AG04449 (cell line): ENCODE results near the gene MAT2B.
"Not testable (repeated sequence)": the region's sequence is repeated elsewhere in the genome, so short reads cannot be mapped to it uniquely, and the experiment has no call there.

ENCODE experiments used
- CTCF ChIA-PET: fragments of 350-600 bp; formaldehyde crosslinking; extraction: SDS; loops from one replicate; lab custom pipeline; 2021; ENCODE audit warnings: antibody characterized with exemption; lab: Yijun Ruan, JAX
- POLR2A ChIA-PET: fragments of 400-600, 350-600 bp; formaldehyde crosslinking; extraction: SDS; loops from one replicate; lab custom pipeline; 2020; ENCODE audit warnings: antibody characterized with exemption, inconsistent platforms; lab: Yijun Ruan, JAX
- DNase-seq: peaks from one replicate; pipeline ENCODE4 v3.0.0-alpha.2; 2010; ENCODE audit warnings: low read depth, low spot score
- H3K4me3 ChIP-seq: 2 replicates; pipeline ENCODE4 v1.5.1; 2011; ENCODE audit warnings: low read depth, mild to moderate bottlenecking, control low read depth, low read length
- CTCF ChIP-seq: IDR thresholded peaks from one replicate; pipeline ENCODE4 v1.5.1; 2011; ENCODE audit warnings: mild to moderate bottlenecking, moderate library complexity, low read length, control low read depth, inconsistent platforms; ENCODE audit not compliant: insufficient read depth; ENCODE audit errors: missing control alignments

Gene MAT2B

GRCh38 chr5:163535290-163535689, 29.9 kb downstream of the MAT2B start:
- CTCF ChIA-PET, result no interaction called here
- DNase-seq, result no peak
- TF ChIP-seq CTCF, result no peak

GRCh38 chr5:163536442-163536841, 31.0 kb downstream of the MAT2B start:
- H3K4me3 ChIP-seq, DNase-seq, POLR2A ChIA-PET: not testable (repeated sequence)
- CTCF ChIA-PET, result interaction anchor here (1.3 kb wide), 1 partner anchor 968 kb away, joined by 3 read pairs; no protein-coding TSS in a partner anchor

More at GRCh38 chr5:163535290-163535689, 29.9 kb downstream of the MAT2B start:
- no peak overlapping the region for H3K4me3 ChIP-seq
- POLR2A ChIA-PET, result no interaction called here

- no peak overlapping the region for H3K4me3 ChIP-seq
- POLR2A ChIA-PET, result no interaction called here
- no peak for DNase-seq
- no peak for TF ChIP-seq CTCF
- CTCF ChIA-PET, result no interaction called here
These were observed 35.3 kb downstream of the MAT2B start for GRCh38 chr5:163540696-163541095.

- no peak overlapping the region for H3K4me3 ChIP-seq
- ChIA-PET CTCF (interaction anchor here (0.7 to 1.6 kb wide), 2 partner anchors 9 to 154 kb away, joined by 3 to 4 read pairs; no protein-coding TSS in a partner anchor), POLR2A (no interaction called here)
- TF ChIP-seq CTCF, result no peak
- no peak for DNase-seq
These were observed 37.4 kb downstream of the MAT2B start for GRCh38 chr5:163542771-163543170.

GRCh38 chr5:163544041-163544440, 38.6 kb downstream of the MAT2B start:
- no peak for TF ChIP-seq CTCF
- CTCF ChIA-PET, result no interaction called here
- POLR2A ChIA-PET, result no interaction called here
- no peak for DNase-seq
- no peak overlapping the region for H3K4me3 ChIP-seq

GRCh38 chr5:163544836-163545235, 39.4 kb downstream of the MAT2B start:
- ChIA-PET CTCF (no interaction called here), POLR2A (no interaction called here)
- no peak for TF ChIP-seq CTCF
- no peak for DNase-seq
- H3K4me3 ChIP-seq, result no peak overlapping the region

- TF ChIP-seq CTCF, result no peak
- DNase-seq, result no peak
- H3K4me3 ChIP-seq, result no peak overlapping the region
- ChIA-PET CTCF (interaction anchor here (0.9 kb wide), 1 partner anchor 16 kb away, joined by 3 read pairs; no protein-coding TSS in a partner anchor), POLR2A (no interaction called here)
These were observed 43.2 kb downstream of the MAT2B start for GRCh38 chr5:163548649-163549048.
